NCI-H510A treated with DMSO at 0.1 percent for 48 hours (cell line): Measurements from ENCODE around the gene TIMM29.
"Not testable (repeated sequence)": the region's sequence is repeated elsewhere in the genome, so short reads cannot be mapped to it uniquely, and the experiment has no call there.

Experiments used
- DNase-seq: peaks from one replicate; lab custom pipeline; 2025; lab: John Stamatoyannopoulos, UW

Gene TIMM29

GRCh38 chr19:10912619-10913018 is 16.0 kb upstream of the TIMM29 start:
- DNase-seq = no peak

- DNase-seq = no peak
Measured at GRCh38 chr19:10913716-10914340, 14.8 kb upstream of the TIMM29 start.

GRCh38 chr19:10915130-10916091 is 13.2 kb upstream of the TIMM29 start:
- no peak for DNase-seq

GRCh38 chr19:10916602-10917001 is 12.0 kb upstream of the TIMM29 start:
- no peak for DNase-seq

- peak; percentile 33 for DNase-seq
Measured at GRCh38 chr19:10918359-10918758, 10.3 kb upstream of the TIMM29 start.

GRCh38 chr19:10919352-10920287 is 9.0 kb upstream of the TIMM29 start:
- peak; percentile 86 for DNase-seq

- DNase-seq = no peak
Measured at GRCh38 chr19:10920288-10920655, 8.3 kb upstream of the TIMM29 start.

- no peak for DNase-seq
Measured at GRCh38 chr19:10920781-10921180, 7.8 kb upstream of the TIMM29 start.

GRCh38 chr19:10921199-10921909 is 7.3 kb upstream of the TIMM29 start:
- DNase-seq = no peak

- no peak for DNase-seq
Measured at GRCh38 chr19:10921910-10922637, 6.5 kb upstream of the TIMM29 start.

GRCh38 chr19:10922638-10923014 is 6.0 kb upstream of the TIMM29 start:
- no peak for DNase-seq

GRCh38 chr19:10923260-10924112 is 5.1 kb upstream of the TIMM29 start:
- DNase-seq = no peak

GRCh38 chr19:10924597-10924996 is 4.0 kb upstream of the TIMM29 start:
- no peak for DNase-seq

- no peak for DNase-seq
Measured at GRCh38 chr19:10927730-10928562, 665 bp upstream of the TIMM29 start.

- DNase-seq = no peak
Measured at GRCh38 chr19:10929402-10929794, 787 bp downstream of the TIMM29 start.

- no peak for DNase-seq
Measured at GRCh38 chr19:10935371-10936059, 6.9 kb downstream of the TIMM29 start.

- DNase-seq = peak; percentile 94
Measured at GRCh38 chr19:10936661-10937084, 8.1 kb downstream of the TIMM29 start.

- not testable (repeated sequence) for DNase-seq
Measured at GRCh38 chr19:10941649-10942048, 13.0 kb downstream of the TIMM29 start.
